HG03135 (cell line): Measurements from ENCODE around the gene SIRT5.

Experiments used
- ATAC-seq: cut with Tn5 transposase; IDR thresholded peaks from one replicate; pipeline ENCODE4 v1.9.1; 2021; ENCODE audit warnings: mild to moderate bottlenecking, moderate library complexity; ENCODE audit not compliant: unreplicated experiment

Gene SIRT5

DNA sequence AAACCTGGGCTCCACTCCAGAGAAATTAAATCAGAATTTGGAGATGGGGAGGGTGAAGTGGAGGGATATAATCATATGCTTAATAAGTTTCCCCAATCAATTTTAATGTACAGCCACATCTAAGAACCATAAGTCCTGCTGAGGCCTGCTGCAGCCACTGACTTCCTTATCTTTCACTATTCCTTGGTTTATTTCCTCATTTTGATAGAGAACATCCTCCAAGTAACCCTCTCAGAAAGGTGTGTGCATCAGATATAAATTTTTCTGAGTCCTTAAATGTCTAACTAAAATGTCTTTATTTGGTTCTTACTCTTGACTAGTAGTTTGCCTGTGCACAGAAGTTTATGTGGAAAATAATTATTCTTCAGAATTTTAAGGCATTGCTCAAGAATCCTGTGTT, 23.7 kb upstream of the SIRT5 start:
- ATAC-seq, result no peak

DNA sequence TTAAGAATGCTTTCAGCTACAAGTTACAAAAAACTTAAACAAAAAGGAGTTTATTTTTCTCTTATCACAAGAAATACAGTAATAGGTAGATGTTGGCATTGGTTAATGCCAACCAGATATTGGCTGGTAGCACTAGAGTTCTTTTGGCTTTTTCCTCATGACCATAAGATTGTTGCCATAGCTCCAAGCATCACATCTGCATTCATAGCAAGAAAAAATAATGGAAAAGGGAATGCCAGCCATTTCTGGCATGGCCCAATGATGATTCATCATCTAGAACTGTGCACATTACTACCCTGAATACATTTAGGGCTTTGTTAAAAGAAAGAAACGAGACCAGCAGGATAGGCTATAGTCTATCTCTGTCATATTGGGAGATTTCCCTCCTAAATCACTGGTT, 20.8 kb upstream of the SIRT5 start:
- ATAC-seq, result no peak

DNA sequence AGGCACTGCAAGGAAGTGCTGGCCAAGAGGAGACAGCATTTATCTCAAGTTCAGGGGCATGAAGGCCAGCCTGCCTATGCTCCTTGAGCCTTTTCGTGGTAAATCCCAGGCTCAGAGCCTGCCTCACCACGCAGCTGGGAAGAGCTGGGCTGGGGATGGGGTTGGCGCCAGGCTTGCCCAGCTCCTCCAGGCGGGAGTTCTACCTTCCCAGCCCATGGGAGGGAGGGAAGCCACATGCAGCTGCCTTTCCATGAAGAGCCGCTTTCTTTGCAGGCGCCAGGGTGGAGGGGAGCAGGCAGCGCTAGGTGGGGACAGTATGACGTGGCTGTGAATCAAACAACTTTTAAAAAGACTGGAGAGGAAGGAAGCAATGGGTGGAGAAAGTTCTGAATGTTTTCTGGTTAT, 19.5 kb upstream of the SIRT5 start:
- no peak for ATAC-seq

DNA sequence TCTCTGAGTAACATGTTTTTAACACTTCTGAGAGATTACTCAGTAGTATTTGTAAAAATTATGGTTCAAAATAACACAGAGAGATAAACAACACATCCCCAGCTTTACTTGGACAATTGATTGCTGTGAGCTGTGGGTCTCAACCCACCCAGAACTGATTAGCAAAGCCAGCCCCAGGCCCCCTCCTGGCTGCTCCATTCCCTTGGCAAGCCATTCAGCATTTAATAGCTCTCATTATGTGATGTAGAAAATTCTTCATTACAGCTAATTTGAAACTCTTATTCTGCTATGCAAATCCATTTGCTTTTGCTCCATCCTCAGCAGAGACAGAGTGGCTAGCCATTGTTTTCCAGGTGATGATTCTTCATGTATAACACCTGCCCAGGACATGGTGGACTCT, 16.6 kb upstream of the SIRT5 start:
- no peak for ATAC-seq

DNA sequence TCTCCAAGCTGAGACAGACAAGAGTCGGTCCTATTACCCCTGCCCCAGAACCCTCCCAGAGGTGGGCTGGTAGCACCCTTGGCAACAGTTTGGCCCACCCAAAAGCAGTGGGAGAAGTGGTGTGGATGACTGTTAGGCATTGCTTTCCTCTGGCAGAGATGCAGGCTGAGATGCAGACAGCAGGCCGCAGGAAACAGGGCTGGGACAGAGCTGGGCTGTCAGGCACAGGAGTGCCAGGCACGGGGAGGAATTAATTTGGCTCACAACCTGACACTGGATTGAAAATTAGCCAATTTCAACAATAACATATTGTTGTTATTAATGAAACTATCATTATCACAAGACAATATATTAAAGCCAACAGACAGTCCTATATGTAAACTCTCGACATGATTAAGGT, 15.7 kb upstream of the SIRT5 start:
- ATAC-seq, result no peak

DNA sequence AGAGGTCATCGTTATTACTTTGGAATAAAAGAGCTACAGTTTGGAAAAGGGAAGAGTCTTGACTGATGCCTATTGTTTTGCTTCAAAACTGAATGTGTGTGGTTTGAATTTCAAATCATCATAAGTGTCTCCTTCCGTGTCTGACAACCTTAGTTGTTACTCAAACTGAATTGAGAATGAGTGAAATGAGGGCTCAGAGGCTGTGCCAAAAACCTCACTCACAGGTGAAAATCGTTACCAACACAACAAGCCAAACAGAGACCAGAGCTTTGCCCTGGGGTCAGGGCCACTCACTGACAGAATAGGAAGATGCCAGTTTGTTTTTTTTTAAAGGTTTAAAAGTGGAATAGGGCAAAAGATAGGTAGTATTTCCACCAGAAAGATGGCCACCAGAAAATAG, 15.2 kb upstream of the SIRT5 start:
- no peak for ATAC-seq

DNA sequence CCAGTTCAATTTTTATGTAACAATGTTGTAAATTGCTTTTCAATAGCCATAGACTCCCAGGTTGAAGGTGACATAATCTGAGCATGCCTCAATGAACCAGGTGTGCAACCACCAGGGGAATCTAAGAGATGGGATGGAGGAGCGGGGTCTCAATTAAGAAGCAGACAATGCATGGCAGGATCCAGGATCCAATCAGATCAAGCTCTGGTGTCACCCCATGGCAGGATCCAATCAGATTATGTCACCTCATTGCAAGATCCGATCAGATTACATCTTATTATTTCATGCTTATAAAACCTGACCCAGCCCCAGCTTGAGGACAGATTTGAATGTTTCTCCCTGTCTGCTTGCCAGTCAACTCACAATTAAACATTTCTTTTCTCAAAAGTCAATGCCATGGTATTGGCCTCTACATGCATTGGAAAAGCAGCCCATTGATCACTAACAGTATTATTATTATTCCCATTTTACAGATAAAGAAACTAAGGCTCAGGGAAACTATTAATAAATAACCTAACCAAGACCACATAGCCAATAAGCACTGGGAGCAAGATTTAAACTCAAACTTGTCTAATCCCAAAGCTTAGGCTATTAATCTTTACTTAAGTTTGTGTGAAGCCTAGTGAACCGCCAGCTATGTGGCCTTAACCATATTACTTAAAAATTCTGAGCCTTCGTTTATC, 14.3 kb upstream of the SIRT5 start:
- ATAC-seq, result no peak

DNA sequence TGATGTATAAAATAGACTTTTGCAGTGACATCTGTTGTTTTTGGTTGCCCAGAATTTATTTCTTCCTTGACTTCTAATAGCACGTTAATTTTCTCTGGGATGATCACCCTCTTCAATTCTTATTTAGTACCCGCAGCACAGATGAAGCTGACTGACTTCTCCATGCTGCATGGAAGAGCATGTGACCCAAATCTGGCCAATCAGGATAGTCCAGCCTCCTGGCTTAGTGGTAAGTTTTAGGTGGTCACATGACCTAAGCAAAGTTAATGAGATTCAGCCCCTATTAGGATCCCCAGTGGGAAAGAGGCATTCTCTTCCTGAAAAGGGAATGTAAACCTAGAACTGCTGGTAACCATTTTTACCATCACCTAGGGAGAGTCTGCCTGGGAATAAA, 13.8 kb upstream of the SIRT5 start:
- no peak for ATAC-seq

DNA sequence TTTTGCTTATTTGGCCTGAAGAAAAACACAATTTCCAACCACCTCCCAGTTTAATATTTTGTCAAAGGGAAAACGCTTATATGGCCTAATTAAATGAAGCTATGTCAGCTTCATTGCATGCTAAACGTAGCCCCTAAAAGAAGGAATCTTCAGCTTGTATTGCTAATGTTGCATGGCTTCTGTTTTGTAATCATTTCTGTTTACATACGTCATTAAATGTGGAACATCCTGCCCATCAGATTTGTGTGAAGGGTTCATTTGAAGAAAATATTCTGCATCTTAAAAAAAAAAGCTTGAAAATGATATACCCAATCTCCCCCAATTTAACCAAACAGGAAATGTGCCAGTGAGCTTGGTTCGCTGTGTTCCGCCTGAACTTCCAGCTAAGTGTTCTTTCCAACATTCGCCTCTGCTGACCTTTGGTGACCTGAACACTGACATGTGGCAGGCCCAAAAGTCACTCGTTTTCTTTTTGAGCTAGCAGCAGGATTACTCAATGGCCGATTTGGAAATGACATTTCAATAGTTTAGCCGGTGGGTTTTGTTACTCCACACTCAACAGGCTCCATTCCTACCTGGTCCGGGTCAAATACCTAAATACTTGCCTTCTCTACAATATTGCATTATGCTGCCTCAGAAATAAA, 12.7 kb upstream of the SIRT5 start:
- no peak for ATAC-seq

DNA sequence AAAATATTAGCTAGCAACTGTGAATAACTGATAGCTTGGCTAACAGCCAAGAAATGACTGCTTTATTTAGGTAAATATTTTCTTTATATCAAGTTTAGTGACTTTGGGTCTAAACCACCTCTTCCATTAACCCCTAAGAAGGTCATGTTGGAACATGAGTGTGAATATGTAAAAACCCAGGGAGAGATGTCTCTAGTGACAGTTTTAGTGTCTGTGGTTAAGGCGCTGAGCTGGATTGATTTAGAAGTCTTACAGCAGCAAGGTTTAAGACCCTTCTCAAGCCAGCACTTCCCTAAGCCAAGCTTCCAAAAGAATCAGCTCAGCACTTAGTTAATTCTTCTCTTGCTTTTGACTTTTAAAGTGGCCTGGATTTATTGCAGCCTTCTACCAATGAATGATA, 11.4 kb upstream of the SIRT5 start:
- ATAC-seq, result no peak

DNA sequence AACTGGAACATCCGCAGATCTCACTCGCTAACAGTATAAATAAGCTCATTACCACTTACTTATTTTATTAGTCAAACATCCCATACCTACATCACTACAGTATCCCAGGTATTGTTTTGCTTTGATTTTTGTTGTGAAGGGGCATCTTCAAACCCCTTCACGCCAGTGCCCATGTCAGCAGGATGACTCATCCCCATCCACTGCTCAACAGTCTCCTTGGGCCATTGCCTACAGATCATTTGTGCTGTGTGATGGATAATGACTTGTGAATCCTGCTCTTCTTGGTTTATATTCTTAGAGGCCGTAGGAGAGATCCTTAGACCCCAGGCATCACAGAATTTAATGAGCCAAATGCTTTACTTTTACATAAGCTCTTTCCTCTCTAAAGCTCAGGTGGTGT, 8.5 kb upstream of the SIRT5 start:
- ATAC-seq, result no peak

DNA sequence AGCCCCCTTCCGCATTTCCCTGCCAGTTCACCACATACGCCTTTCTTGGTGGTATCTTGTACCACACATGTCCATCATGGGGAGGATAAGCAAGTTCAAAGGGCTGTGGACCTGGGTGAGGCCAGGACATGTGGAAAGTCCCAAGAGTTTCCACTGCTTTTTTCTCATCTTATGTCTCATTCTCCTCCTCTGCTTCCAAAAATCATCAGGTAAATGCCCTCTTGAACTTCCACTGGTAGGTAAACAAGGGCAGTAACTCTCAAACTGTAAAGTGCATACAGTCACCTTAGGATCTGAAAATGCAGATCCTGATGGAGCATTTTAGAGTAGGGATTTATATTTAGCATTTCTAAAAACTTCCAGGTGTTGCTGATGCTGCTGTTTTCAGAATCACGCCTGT, 7.9 kb upstream of the SIRT5 start:
- ATAC-seq, result no peak

DNA sequence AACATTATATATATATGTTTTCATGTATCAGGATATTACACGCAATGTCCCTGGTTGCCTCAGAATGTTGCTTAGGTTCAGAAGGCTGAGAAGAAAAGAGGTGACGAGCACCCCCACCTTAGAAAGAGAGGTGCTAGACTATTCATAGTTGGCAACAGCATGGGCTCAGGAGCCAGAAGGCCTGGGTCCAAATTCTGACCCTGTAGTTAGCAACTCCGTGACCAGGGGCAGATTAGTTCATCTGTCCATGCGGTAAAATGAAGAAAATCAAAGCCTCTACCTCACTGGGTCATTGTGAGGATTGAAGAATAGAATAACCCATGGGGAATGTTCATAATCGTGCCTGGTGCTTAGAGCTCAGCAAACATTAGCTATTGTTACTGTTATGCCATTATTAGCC, 5.4 kb upstream of the SIRT5 start:
- ATAC-seq, result no peak

DNA sequence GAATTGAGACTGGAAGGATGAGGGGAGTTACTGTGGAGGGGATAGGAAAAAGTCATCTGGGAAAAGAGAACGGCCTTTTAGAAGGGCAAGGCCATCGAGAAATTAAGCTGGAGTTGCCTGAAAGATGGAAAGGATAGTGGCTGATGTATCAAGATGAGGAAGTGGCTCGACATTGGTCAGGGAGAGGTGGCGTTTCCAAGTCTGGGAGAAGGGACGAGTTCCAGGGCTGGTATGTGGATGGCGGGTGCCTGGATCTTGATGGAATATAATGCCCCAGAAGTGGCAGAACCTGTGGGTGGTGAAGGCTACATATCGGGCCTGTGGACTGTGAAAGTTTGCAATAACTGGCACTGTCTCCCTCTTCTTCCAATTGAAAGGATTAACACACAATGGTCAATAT, 2.2 kb upstream of the SIRT5 start:
- no peak for ATAC-seq

DNA sequence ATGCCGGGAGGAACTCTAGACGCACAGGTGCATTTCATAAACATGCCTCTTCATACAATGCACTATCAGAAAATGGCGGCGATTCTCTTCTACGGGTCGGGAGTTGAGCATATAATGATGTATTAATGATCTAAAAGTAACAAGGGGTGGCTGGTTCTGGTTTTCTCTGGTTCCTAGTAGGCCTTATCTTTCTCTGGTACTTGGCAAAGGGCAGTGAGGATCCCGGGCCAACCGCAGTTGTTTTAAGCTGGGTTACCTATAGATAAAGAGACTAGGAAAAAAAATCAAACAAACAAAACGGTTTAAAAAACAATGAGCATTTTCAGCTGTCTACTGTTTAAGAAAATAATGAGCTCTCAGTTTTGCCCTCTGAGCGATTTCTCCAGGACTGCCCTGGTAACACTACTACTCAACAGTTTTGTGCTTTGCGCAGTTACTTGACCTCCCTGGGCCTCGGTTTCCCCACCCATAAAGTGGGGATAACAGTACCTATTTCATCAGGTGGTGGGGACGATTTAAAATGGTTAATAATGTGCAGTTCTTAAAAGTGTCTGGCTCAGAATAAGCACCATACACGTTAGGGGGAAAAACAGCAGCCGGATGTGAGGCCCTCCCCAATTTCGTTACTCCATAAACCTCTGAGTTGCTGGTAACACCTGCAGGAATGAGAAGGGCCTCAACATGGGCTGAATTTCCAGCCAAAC, 1.3 kb upstream of the SIRT5 start:
- ATAC-seq, result no peak

DNA sequence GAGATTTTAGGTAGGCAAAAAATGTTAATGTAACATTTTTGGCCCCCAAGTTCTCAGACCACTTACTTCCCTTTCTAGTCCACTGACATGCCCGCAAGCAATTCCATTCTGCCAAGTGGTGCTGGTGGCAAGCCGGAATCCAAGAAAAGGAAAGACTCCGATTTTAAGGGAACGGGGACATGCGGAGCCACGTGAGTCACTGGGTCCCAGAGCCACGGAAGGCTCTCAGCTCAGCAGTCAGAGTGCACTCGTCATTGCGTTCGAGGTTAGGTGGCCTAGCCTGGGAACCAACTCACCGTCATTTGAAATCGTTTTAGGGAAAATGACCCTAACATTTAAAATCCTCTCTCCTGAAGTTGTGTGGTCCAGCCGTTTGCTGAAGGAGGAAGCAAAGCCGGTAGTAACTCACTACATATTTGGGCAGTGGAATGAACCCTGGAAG, 711 bp upstream of the SIRT5 start:
- ATAC-seq, result no peak

DNA sequence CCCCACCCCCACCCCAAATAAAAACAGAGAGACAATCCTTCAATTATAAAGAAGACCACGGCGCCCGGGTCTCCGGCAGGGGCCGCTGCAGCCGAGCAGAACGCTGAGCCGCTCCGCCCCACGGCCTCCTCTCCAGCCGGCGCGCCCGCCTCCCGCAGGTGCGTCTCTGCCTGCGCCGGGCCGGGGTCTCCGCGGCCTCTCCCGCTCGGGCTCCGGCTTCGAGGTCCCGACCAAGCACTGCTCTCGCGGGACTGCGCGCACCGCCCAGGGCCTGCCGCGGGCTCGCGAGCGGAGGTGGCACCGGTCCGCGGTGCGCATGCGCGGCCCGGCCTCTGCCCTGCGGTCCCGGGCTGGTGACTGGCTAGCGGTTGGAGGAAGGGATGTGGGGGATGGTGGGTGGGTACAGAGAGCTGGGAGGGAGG, 241 bp upstream of the SIRT5 start:
- ATAC-seq, result peak; percentile 72

DNA sequence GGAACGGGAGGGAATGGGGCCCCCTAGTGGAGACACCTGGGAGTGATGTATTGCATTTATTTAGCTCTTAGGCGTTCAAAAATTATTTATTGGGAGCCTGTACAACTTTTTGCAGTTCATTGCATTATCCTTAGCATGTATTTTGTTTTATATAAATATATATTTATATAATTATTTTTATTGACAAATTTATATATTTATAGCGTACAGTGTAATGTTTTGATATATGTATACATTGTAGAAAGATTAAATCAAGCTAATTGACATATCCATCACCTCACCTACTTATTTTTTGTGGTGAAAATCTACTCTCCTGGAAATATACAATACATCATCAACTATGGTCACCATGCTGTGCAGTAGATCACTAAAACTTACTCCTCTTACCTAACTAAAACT, 975 bp downstream of the SIRT5 start:
- ATAC-seq, result no peak

DNA sequence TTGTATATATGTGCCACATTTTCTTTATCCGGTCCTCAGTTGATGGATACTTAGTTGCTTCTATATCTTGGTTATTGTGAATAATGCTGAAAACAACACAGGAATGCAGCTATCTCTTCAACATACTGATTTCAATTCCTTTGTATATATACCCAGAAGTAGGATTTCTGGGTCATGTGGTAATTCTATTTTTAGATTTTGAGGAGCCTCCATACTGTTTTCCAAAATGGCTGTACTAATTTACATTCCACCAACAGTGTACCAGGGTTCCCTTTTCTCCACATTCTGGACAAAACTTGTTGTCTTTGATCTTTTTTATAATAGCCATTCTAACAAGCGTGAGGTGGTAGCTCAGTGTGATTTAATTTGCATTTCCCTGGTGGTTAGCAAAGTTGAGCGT, 1.6 kb downstream of the SIRT5 start:
- ATAC-seq, result no peak

DNA sequence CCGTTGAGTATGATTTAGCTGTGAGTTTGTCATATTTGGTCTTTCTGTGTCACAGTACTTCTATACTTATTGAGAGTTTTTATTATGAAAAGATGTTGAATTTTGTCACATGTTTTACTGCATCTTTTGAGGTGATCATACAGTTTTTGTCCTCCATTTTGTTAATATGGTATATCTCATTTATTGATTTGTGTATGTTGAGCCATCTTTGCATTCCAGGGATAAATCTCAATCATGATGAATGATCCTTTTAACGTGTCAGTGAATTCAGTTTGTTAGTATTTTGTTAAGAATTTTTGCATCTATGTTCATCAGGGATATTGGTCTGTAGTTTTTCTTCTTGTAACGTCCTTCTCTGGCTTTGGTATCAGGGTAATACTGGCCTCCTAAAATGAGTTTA, 3.5 kb downstream of the SIRT5 start:
- ATAC-seq, result no peak

DNA sequence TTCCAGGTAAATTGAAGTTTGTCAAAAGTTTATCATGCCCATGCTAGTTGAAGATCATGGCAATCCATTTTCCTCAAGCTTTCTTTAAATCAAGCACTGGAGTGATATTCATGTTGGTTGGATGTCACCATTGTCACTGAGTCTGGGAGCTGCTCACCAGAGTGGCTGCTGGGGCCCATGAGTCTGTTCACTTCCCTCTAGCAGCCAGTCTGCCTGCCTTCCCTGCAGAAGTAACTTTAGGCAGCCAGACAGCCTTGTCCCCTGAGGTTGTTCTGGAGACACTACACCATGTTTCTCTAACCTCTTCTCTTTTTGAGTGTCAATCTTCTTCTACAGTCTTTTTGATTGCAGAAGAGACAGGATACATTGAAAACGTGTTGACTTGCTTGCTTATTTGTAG, 5.5 kb downstream of the SIRT5 start:
- ATAC-seq, result no peak

DNA sequence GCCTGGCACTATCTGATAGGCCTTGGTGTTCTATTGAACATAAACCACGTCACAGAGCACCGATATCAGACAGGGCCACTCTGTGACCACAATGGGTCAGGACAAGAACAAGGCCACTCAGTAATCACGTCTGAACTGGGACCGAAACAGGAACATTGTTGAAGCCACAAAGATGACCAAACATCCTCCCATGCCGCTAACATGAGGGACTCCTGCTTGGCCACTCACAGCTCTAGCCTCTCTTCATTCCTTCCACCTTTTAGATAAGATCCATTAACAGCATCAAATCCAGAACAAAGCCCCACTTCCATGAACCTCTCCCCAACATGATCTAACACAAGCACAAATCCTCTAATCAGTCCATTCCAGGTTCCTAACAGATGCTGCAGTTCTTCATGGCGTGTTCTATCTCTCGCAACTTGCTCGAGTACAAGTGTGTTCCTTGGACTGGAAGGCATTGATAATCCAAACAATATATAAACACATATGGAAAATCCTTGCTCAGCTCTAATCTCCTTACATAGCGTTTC, 7.4 kb downstream of the SIRT5 start:
- no peak for ATAC-seq
